H54 (cell line): ENCODE data around the gene SEC62.

ENCODE experiments used
- DNase-seq: peaks from one replicate; pipeline ENCODE4 v3.0.0; 2011; ENCODE audit warnings: low spot score, mixed read lengths; ENCODE audit not compliant: insufficient read length
- FAIRE-seq: peaks from 3 replicates; lab custom pipeline; 2011; peaks lifted over from hg19 to GRCh38; lab: Jason Lieb, UNC
- POLR2A ChIP-seq: IDR thresholded peaks from 2 replicates; pipeline ENCODE4 v1.6.1; 2011; ENCODE audit warnings: low read depth, mild to moderate bottlenecking, low read length

SEC62 gene

GRCh38 chr3:169953462-169954141 lies 13.0 kb upstream of the SEC62 start:
- FAIRE-seq = no peak
- no peak for TF ChIP-seq POLR2A
- DNase-seq = no peak

- no peak for TF ChIP-seq POLR2A
- FAIRE-seq (no peak), DNase-seq (no peak)
These were observed 12.4 kb upstream of the SEC62 start for GRCh38 chr3:169954142-169954756.

GRCh38 chr3:169955406-169955805 lies 11.2 kb upstream of the SEC62 start:
- DNase-seq (no peak), FAIRE-seq (no peak)

GRCh38 chr3:169964176-169964575 lies 2.4 kb upstream of the SEC62 start:
- DNase-seq = no peak
- no peak for TF ChIP-seq POLR2A
- peak; percentile 73 for FAIRE-seq

More at GRCh38 chr3:169955406-169955805, 11.2 kb upstream of the SEC62 start:
- no peak for TF ChIP-seq POLR2A

- DNase-seq (no peak), FAIRE-seq (peak; percentile 91)
- TF ChIP-seq POLR2A = no peak
These were observed 812 bp upstream of the SEC62 start for GRCh38 chr3:169965562-169966427.

- TF ChIP-seq POLR2A = no peak
- DNase-seq (peak; percentile 50), FAIRE-seq (peak; percentile 86)
These were observed 626 bp downstream of the SEC62 start for GRCh38 chr3:169966951-169967915.

GRCh38 chr3:169968224-169968885 lies 1.7 kb downstream of the SEC62 start:
- FAIRE-seq (peak; percentile 33), DNase-seq (no peak)
- no peak for TF ChIP-seq POLR2A

- FAIRE-seq (no peak), DNase-seq (no peak)
- no peak for TF ChIP-seq POLR2A
These were observed 2.8 kb downstream of the SEC62 start for GRCh38 chr3:169969174-169970095.

GRCh38 chr3:169970847-169971246 lies 4.2 kb downstream of the SEC62 start:
- FAIRE-seq = no peak
- no peak for DNase-seq
- TF ChIP-seq POLR2A = no peak

GRCh38 chr3:169971522-169971921 lies 4.9 kb downstream of the SEC62 start:
- TF ChIP-seq POLR2A = no peak
- FAIRE-seq (peak; percentile 36), DNase-seq (no peak)

- no peak for DNase-seq
- no peak for TF ChIP-seq POLR2A
- no peak for FAIRE-seq
These were observed 13.4 kb downstream of the SEC62 start for GRCh38 chr3:169980055-169980454.

GRCh38 chr3:169984292-169984691 lies 17.7 kb downstream of the SEC62 start:
- TF ChIP-seq POLR2A = no peak
- DNase-seq (no peak), FAIRE-seq (no peak)
